Neutrophil (primary cell): ENCODE measurements around the gene GABBR1.

Experiments used
- H3K27ac ChIP-seq: fragments of 200-600 bp; sonication (generic); 2 replicates; pipeline ENCODE4 v1.5.1; 2016; ENCODE audit warnings: mild to moderate bottlenecking, moderate library complexity
- H3K27me3 ChIP-seq: fragments of 200-600 bp; sonication (generic); 2 replicates; pipeline ENCODE4 v1.6.0; 2016; ENCODE audit warnings: mild to moderate bottlenecking
- H3K36me3 ChIP-seq: fragments of 200-600 bp; sonication (generic); 2 replicates; pipeline ENCODE4 v1.5.1; 2017
- H3K4me1 ChIP-seq, 2 experiments: fragments of 200-600 bp in 1 of 2; sonication (generic) in 1 of 2; 1 replicate in 1 of 2; 2 replicates in 1 of 2; pipeline versions ENCODE4 v1.5.1 to v1.6.1; 2013 to 2016; ENCODE audit warnings: low read depth in 1 of 2, low read length in 1 of 2, mild to moderate bottlenecking in 1 of 2, moderate library complexity in 1 of 2; ENCODE audit not compliant: control insufficient read depth in 1 of 2, insufficient read depth in 1 of 2
- H3K4me3 ChIP-seq, 2 experiments: fragments of 200-600 bp in 1 of 2; sonication (generic) in 1 of 2; 1 replicate in 1 of 2; 2 replicates in 1 of 2; pipeline ENCODE4 v1.5.1; 2013 to 2016; ENCODE audit warnings: low read depth in 1 of 2, low read length in 1 of 2, mild to moderate bottlenecking in 1 of 2, moderate library complexity in 1 of 2
- H3K9me3 ChIP-seq: fragments of 200-600 bp; sonication (generic); 2 replicates; pipeline ENCODE4 v1.5.1; 2016
- CTCF ChIP-seq: fragments of 200-600 bp; sonication (generic); IDR thresholded peaks from 2 replicates; pipeline ENCODE4 v1.5.1; 2016; ENCODE audit warnings: antibody characterized with exemption

The GABBR1 gene

DNA sequence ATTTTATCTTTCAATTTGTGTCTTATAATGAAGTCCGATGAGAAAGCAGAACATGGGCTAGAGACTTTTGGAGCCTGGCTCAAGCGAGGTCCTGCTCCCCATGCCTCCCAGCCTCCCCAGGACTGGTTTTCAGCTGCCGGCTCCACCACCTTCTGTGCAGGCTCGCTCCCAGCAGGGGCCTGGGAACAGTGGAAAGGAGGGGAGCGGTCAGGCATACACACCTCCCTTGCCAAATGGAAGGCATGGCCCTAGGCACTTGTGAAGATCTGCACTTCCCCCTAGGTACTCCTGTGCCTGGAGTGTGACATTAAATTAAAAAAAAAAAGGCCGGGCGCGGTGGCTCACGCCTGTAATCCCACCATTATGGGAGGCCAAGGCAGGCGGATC lies 19.2 kb upstream of the GABBR1 start:
- no peak for TF ChIP-seq CTCF
- Histone ChIP-seq H3K4me3 (no peak overlapping the region), H3K27ac (no peak overlapping the region), H3K4me1 (peaks cover 17 to 23% of the 10 kb centered on the region in 2 experiments), H3K36me3 (no peaks in the 10 kb centered on the region), H3K27me3 (peaks cover 37% of the 10 kb centered on the region), H3K9me3 (no peaks in the 10 kb centered on the region)

DNA sequence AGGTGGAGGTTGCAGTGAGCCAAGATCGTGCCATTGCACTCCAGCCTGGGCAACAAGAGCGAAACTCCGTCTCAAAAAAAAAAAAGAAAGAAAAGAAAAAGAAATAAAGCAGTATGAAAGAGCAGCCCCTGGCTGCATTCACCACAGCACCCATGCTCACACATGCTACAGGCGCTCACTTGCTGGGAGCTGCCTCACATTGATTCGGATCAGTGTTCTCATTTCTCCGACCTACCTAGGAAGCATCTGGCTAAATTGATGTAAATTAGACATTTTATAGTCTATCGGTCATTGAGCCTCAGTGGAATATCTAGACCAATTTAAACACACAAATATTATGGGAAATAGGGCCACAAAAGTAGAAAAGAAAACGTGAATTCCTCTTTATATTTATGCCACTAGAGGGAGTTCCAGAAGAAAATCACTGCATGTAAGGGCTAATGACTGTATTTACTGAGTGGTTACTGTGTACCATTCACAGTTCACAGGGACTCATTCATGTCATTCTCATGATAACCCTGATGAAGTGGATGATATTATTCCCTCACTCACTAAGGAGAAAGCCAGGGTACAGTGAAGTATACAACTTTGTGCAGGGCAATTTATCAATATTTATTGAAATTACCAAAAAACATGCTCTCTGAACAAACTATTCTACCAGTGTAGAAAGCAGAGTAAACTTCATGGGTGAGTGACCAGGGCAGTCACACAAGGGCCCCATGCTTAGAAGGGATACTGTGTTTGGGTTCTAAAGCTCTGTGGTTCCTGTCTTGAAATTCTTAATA lies 18.6 kb upstream of the GABBR1 start:
- Histone ChIP-seq H3K27me3 (peaks cover 34% of the 10 kb centered on the region), H3K36me3 (no peaks in the 10 kb centered on the region), H3K9me3 (no peaks in the 10 kb centered on the region), H3K4me1 (peaks cover 17 to 23% of the 10 kb centered on the region in 2 experiments), H3K4me3 (no peak overlapping the region), H3K27ac (no peak overlapping the region)
- peak; percentile 45 for TF ChIP-seq CTCF

GRCh38 chr6:29649701-29650673 lies 17.0 kb upstream of the GABBR1 start:
- Histone ChIP-seq H3K27me3 (peaks cover 18% of the 10 kb centered on the region), H3K4me1 (peaks cover 17 to 23% of the 10 kb centered on the region in 2 experiments), H3K27ac (peak overlapping the region; percentile 93), H3K36me3 (no peaks in the 10 kb centered on the region), H3K4me3 (peak overlapping the region; percentile 73 to 79), H3K9me3 (no peaks in the 10 kb centered on the region)
- TF ChIP-seq CTCF = peak; percentile 99

GRCh38 chr6:29647927-29648642 lies 15.1 kb upstream of the GABBR1 start:
- Histone ChIP-seq H3K27ac (no peak overlapping the region), H3K36me3 (no peaks in the 10 kb centered on the region), H3K9me3 (no peaks in the 10 kb centered on the region), H3K27me3 (peaks cover 6% of the 10 kb centered on the region), H3K4me3 (no peak overlapping the region), H3K4me1 (peaks cover 17 to 18% of the 10 kb centered on the region in 2 experiments)
- TF ChIP-seq CTCF = no peak

- Histone ChIP-seq H3K27me3 (peaks cover 35% of the 10 kb centered on the region), H3K4me1 (no peaks in the 10 kb centered on the region), H3K27ac (no peak overlapping the region), H3K36me3 (no peaks in the 10 kb centered on the region), H3K9me3 (no peaks in the 10 kb centered on the region), H3K4me3 (no peak overlapping the region)
- TF ChIP-seq CTCF = no peak
Observed at GRCh38 chr6:29641430-29642148, 8.6 kb upstream of the GABBR1 start.
